ENCODE results near the gene FUT7. TPM values are rescaled to one million over a fixed set of nuclear protein-coding genes. Genes with fewer than 3 reads are reported as not detected.
"Not testable (repeated sequence)": the region's sequence is repeated elsewhere in the genome, so short reads cannot be mapped to it uniquely, and the experiment has no call there.

FUT7 gene
- total RNA-seq, 4 donors from 2014 or later, result not detected

DNA sequence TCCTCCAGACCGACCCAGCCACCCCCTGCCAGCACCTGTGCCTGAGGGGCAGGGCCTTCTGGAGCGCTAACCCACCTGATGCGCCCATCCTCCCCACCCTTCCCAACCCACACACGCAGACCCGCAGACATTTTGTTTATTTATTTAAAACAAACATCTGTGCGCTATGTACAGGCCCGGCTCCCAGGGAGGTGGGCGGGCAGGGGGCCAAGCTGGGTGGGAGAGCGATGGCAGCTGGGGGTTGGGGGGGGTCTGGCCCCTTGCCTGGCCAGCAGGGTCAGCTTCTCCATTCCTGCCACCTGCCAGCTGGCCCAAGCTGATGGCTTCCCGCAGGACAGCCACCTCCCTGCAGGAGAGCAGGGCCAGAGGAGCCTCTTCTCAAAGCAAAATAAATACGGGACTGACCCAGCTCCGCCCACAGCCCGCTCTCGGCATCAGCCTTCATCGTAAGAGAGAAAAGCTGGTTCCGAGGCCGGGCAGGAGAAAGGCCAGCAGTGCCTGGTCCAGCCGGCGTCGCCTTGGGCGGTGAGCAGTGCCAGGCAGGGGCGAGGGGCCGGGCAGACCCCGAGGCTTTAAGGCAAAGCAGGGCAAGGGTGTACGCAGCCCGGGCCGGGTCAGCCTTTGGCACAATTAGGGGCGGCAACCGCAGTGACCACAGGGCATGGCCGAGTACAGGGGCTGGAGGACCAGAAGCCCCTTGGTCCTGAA is 24.6 kb downstream of the FUT7 start:
- Histone ChIP-seq H3K4me3 (replicated peaks in 1 of 3) (no peak overlapping the region), H3K27me3 (no peaks in the 10 kb centered on the region), H3K9me3 (no peaks in the 10 kb centered on the region), H3K36me3 (peaks cover 0 to 14% of the 10 kb centered on the region in 2 donors), H3K4me1 (peaks cover 30 to 36% of the 10 kb centered on the region in 2 donors), H3K27ac (peak overlapping the region; percentile 59 to 84 (median 79))
- WGBS, 2 donors, result 29 to 40% methylated on average over 12 of the region's 30 CpGs
- intact Hi-C loops (cut with DNase I), result no loop called here
- TF ChIP-seq, protein P1, sequence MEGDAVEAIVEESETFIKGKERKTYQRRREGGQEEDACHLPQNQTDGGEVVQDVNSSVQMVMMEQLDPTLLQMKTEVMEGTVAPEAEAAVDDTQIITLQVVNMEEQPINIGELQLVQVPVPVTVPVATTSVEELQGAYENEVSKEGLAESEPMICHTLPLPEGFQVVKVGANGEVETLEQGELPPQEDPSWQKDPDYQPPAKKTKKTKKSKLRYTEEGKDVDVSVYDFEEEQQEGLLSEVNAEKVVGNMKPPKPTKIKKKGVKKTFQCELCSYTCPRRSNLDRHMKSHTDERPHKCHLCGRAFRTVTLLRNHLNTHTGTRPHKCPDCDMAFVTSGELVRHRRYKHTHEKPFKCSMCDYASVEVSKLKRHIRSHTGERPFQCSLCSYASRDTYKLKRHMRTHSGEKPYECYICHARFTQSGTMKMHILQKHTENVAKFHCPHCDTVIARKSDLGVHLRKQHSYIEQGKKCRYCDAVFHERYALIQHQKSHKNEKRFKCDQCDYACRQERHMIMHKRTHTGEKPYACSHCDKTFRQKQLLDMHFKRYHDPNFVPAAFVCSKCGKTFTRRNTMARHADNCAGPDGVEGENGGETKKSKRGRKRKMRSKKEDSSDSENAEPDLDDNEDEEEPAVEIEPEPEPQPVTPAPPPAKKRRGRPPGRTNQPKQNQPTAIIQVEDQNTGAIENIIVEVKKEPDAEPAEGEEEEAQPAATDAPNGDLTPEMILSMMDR (IDR thresholded peaks at IDR 0.05), result no peak
- TF ChIP-seq POLR2A (IDR thresholded peaks at IDR 0.05), result peak in 1 of 2 donors; percentile 10
- DNase-seq, result peak; percentile 91 to 97

DNA sequence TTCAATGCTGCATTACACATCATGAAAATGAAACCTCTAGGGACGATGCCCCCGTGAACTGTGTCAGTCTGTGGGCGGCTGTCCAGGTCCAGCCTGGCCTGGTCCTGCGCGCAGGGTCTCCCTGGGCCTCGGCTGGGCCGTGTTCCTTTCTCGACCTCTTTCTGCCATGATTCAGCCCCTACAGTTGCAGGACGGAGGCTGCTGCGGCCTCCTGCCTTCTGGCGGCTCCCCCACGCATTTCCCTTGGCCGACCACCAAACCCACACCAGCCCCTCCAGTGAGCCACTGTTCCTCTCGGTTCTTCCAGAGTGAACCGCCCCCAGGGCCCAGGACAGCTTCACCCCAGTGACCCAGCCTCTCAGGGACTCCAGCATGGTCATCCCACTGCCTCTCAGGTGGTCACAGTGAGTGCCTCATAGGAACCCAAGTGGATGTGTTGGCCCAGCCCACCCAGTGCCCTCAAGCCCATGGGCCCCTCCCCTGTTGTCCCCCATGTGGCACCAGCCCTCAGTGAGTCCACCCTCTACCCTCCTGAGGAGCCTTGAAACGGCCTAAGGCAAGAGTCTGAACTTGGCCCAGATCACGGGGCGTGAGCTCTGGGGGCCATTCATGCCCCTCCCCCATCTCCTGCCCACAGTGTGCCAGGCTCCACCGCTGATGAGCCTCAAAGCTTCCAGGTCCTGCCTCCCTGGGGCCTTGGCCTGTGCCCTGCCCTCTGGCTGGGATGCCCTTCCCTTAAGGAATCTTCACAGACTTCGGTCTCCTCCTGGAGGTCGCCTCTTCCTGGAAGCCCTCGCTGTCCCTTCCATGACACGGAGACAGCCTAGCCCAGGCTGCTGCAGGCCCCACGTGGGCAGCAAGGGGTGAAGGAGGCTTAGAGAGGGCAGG is 25.5 kb downstream of the FUT7 start:
- intact Hi-C loops (cut with DNase I), result no loop called here
- no peaks in the 10 kb centered on the region for H3K9me3 ChIP-seq
- 56 to 59% methylated on average over 16 to 21 of the region's 24 CpGs for WGBS, 2 donors
- H3K27me3 ChIP-seq, result no peaks in the 10 kb centered on the region
- H3K36me3 ChIP-seq, result peaks cover 0 to 7% of the 10 kb centered on the region in 2 donors
- TF ChIP-seq POLR2A (IDR thresholded peaks at IDR 0.05), result no peak
- TF ChIP-seq, protein P1 (IDR thresholded peaks at IDR 0.05), result no peak
- DNase-seq, result peak; percentile 75 to 91
- H3K4me3 ChIP-seq (replicated peaks in 1 of 3), result no peak overlapping the region
- H3K4me1 ChIP-seq, result peaks cover 30 to 36% of the 10 kb centered on the region in 2 donors
- peak overlapping the region; percentile 59 to 84 (median 79) for H3K27ac ChIP-seq

DNA sequence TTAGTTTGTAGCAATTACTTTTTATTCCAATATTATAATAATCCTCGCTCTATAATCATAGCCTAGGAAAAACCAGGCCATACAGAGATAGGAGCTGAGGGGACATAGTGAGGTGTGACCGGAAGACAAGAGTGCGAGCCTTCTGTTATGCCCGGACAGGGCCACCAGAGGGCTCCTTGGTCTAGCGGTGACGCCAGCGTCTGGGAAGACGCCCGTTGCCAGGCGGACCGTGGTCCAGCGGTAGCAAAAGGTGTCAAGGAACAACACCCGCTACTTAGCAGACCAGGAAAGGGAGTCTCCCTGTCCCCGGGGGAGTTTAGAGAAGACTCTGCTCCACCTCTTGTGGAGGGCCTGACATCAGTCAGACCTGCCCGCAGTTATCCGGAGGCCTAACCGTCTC is 27.6 kb downstream of the FUT7 start:
- 25 to 42% methylated on average over 15 to 17 of the region's 17 CpGs for WGBS, 2 donors
- intact Hi-C loops (cut with DNase I); H3K27ac ChIP-seq; H3K9me3 ChIP-seq; H3K36me3 ChIP-seq; H3K27me3 ChIP-seq; H3K4me3 ChIP-seq (replicated peaks in 1 of 3): not testable (repeated sequence)
- H3K4me1 ChIP-seq, result peaks cover 30 to 33% of the 10 kb centered on the region in 2 donors
- peak; percentile 67 to 72 for DNase-seq
- TF ChIP-seq, protein P1 (IDR thresholded peaks at IDR 0.05), result peak in 5 of 6 experiments; percentile 26 to 69 (median 57)

DNA sequence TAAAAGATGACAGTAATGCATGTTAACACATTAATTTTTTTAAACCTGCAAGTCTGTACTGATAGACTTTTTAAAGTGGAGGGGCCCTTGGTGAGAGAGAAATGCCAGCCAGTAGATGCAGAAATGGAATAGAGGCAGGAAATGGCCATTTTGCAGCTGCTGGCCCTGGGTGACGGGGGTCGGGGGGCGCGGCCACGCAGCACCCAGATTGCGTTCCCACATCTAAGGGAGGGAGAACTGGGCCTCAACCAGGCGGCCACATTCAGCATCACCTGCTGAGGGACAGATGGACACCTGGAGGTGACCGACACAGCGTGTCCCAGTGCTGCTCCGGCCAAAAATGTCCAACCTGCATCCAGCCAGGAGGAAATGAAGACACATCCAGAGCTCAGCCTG is 29.2 kb downstream of the FUT7 start:
- intact Hi-C loops (cut with DNase I), result no loop called here
- Histone ChIP-seq H3K4me1 (peaks cover 17 to 27% of the 10 kb centered on the region in 2 donors), H3K9me3 (no peaks in the 10 kb centered on the region), H3K36me3 (no peaks in the 10 kb centered on the region), H3K4me3 (replicated peaks in 1 of 3) (no peak overlapping the region), H3K27ac (no peak overlapping the region), H3K27me3 (no peaks in the 10 kb centered on the region)
- TF ChIP-seq POLR2A (IDR thresholded peaks at IDR 0.05), result no peak
- TF ChIP-seq, protein P1 (IDR thresholded peaks at IDR 0.05), result no peak
- DNase-seq, result no peak
- WGBS, 2 donors, result 89% methylated on average over 10 of the region's 10 CpGs

All from thyroid gland (tissue), 4 donors.